HG03064 (cell line): ENCODE data around the gene OPTC.

Experiments
- ATAC-seq: cut with Tn5 transposase; IDR thresholded peaks from one replicate; pipeline ENCODE4 v1.9.1; 2021; ENCODE audit warnings: low read depth; ENCODE audit not compliant: unreplicated experiment

Gene OPTC

GRCh38 chr1:203555076-203555475 is 61.1 kb downstream of the OPTC start:
- no peak for ATAC-seq

GRCh38 chr1:203555511-203556046 is 61.6 kb downstream of the OPTC start:
- no peak for ATAC-seq

DNA sequence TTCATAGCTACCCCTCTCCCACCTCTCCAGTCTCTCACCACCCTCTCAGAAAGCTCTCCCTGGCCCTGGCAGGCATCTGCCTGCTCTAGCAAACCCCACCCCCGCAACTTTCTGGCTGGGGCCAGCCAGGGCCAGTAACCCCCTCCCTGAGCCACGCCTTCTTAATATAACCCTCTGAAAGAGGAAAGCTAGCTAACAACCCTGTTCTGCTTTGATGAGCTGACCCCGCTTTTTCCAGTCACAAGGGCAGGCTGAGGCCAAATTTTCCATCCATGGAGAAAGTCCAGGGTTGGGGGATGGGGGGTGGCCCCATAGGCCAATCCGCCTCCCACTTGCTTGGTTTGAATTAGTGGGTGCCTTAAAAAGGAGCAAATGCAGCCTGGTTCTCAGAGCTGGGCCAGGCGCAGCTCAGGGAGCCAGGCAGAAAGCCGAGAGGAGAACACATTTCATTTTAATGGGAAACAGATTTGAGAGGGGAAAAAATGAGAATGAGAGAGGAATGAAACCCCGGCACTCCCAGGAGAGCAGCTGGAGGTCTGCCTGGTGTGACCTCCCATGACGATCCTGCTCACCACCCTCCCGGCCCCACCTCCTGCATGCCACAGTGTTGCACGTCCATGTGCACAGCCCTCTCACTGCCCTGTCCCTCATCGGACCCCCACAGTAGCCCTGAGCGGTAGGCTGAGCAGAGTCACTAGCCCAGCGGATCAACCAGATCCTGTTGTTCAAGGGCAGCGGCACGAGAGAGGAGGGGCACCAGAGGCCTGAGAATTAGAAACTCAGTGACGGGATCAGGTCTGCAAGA is 62.3 kb downstream of the OPTC start:
- ATAC-seq = no peak

GRCh38 chr1:203557390-203557789 is 63.4 kb downstream of the OPTC start:
- ATAC-seq = no peak

GRCh38 chr1:203558064-203558760 is 64.3 kb downstream of the OPTC start:
- ATAC-seq = no peak
